ENCODE measurements around the gene ZBTB34.

The ZBTB34 gene

GRCh38 chr9:126916909-126917308, 56.5 kb downstream of the ZBTB34 start:
- DNase-seq (ENCODE audit: low read depth in 2 of 3, low spot score in 1 of 3): no peak

GRCh38 chr9:126919193-126919592, 58.8 kb downstream of the ZBTB34 start:
- DNase-seq (ENCODE audit: low read depth in 2 of 3, low spot score in 1 of 3): no peak

- DNase-seq (ENCODE audit: low read depth in 2 of 3, low spot score in 1 of 3): no peak
Observed at GRCh38 chr9:126925876-126926275, 65.4 kb downstream of the ZBTB34 start.

GRCh38 chr9:126926364-126926763, 65.9 kb downstream of the ZBTB34 start:
- no peak for DNase-seq (ENCODE audit: low read depth in 2 of 3, low spot score in 1 of 3)

- DNase-seq (ENCODE audit: low read depth in 2 of 3, low spot score in 1 of 3): no peak
Observed at GRCh38 chr9:126927419-126927818, 67.0 kb downstream of the ZBTB34 start.

- DNase-seq (ENCODE audit: low read depth in 2 of 3, low spot score in 1 of 3): no peak
Observed at GRCh38 chr9:126932871-126933321, 72.5 kb downstream of the ZBTB34 start.

- no peak for DNase-seq (ENCODE audit: low read depth in 2 of 3, low spot score in 1 of 3)
Observed at GRCh38 chr9:126933334-126933980, 73.0 kb downstream of the ZBTB34 start.

- DNase-seq (ENCODE audit: low read depth in 2 of 3, low spot score in 1 of 3): no peak
Observed at GRCh38 chr9:126934441-126934840, 74.0 kb downstream of the ZBTB34 start.
